ENCODE results near the gene GNPAT.

GRCh38 chr1:231207437-231207836, 33.6 kb upstream of the GNPAT start:
- TF ChIP-seq EZH2 (IDR thresholded peaks at IDR 0.05; ENCODE audit: insufficient read depth, poor library complexity, severe bottlenecking): no peak
- TF ChIP-seq EZH2phosphoT487 (IDR thresholded peaks at IDR 0.05; ENCODE audit: insufficient read depth, low read depth): no peak
